NCI-H2227 (cell line): ENCODE results near the gene NREP.

ENCODE experiments used
- DNase-seq: peaks from one replicate; lab custom pipeline; 2025; ENCODE audit not compliant: unreplicated experiment; lab: John Stamatoyannopoulos, UW

NREP gene

DNA sequence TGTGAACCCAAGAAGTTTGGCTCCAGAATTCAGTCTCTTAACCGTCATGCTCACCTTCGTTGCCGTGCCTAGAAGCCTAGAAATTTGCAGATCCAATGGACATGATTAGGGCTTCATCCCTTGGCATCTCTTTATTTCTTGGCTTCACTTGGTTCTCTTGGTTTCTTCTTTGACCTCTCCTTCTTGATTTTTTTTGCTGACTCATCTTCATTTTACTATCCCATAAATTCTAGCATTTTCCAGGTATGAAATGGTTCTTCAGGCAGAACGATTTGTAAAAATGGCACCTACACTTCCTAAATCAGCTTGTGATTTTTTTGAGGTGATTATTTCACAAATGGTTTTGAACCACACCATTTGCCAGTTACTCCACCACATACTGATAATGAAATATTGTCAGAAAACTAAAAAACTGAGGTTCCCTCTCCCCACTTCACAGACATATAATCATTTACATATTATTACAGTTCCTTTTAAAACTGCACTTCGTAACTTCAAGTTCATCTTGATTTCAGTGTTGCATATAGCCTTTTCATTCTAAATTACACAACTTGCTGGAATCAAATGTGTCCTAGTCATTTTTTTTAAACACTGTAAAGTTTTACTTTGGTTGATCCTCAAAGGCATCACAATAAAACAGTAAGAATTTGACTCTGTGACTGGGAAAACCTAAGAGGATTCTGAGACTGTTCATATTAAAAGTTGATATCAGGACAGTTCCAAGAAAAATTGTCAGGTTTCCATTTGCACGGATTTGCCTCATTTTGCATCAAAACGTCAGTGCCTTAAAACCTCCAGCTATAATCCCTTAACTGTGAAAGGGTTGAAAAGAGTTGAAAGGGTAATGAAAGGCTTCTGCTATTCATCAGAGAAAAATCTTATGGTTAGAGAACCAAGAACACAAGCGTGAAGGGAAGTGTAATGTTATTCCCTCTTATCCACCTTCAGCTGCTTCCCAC lies 8.9 kb upstream of the NREP start:
- no peak for DNase-seq

DNA sequence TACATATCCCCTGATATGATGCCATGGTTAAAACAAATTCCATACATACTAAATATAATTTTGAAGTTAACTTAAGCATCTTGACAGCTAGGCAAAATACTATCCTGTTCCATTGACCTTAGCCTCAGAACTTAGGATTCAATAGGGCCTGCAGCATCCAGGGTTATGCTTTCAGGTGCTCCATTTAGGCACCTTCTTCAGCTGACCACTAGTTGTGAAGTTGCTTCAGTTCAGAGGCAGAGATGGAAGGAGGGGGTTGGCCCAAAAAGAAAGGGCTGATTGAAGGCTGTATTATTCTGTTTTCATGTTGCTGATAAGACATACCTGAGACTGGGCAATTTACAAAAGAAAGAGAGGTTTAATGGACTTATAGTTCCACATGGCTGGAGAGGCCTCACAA lies 7.0 kb upstream of the NREP start:
- no peak for DNase-seq

DNA sequence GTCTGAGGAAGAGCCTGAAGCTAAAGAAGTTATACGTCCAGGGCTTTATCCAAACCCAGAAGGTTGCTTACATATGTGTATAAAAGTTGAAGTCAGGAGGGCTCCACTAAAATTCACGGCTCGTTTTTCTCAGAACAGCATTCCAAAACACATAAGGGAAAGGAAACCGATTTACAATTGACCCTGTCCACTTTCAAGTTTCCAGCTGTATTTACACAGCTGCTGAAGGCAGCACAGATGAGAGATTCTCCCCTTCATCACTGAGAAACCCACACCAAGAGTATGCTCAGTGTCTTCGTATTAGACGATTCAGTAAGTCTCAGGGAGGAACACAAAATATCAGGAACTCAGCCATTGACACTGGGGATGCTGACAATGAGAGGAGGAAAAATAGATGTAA lies 5.9 kb upstream of the NREP start:
- DNase-seq = no peak

DNA sequence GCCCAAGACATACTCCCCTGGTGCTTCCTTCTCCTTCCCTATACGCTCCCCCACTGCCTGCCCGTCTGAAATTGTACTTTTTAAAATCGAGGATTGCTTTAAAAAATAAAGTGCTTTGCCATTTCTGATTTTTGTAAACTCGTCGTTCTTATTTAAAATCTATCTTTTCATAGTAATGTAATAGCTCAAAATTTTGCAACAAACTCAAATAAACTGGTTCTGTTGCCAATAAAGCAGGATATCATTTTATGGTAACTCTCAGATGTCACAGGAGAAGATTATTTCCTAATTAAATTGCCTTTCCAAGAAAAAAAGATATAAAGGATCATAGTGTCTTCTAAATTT lies 1.3 kb upstream of the NREP start:
- DNase-seq = no peak

DNA sequence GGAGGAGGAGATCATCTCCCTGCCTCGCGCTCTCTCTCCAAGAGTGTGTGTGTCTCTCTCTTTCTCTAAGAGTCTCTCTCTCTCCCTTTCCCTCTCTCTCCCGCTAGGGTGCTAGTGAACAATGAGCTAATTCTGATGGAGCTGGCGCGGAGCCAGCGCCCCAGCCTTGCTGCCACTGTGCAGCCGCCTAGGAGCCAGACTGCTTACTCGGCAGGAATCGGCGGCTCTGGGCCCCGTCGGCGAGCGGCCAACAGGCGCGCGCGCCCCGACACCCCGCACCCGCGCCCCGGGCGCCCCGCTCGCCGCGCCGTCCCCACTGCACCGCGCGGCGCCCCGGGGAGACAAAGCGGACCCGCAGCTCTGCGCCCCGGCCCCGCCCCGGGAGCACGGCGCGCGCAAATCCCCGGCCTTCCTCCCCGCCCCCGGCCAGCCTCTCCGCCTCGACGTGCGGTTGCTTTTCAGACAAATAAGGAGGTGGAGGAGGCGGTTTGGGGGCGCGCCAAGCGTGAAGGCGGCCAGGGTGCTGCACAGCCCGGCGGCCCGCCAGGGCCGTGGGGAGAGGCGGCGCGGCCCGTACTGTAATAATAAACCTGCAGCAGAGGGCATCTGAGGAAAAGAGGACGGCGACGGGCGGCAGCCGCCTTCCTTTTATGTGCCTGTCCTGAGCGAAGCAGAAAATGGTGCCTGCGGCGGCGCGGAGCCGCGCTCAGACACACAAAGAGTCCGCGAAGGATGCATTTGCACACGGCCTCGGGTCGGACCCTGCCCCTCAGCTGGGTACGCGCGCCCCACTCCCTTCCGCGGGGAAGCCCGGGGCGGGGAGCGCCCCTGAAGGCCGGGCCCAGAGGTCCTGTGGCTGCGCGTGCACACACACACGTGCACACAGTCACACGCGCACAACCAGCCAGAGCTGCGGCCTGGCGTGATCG lies 625 bp upstream of the NREP start:
- peak; percentile 91 for DNase-seq

DNA sequence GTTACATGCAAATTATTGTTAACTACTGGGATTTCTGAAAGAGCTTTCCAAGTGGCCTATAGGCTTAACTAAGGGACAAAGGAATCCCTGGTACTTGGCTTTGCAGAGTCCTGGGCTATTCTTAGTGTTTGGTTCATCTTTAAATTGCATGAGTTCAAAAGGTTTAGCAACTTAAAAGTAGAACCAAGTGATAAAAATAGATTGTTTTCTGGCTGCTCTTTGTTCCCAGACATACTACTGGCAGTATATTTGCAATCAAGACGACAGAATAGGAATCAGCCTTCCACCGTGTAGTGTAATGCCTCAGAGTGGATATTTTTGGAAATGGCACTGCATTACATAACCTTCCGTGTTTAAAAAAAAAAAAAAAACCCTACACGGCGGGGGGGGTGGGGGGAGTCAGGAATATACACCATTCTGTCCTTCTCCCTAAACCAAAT lies 1.0 kb downstream of the NREP start:
- peak; percentile 26 for DNase-seq

DNA sequence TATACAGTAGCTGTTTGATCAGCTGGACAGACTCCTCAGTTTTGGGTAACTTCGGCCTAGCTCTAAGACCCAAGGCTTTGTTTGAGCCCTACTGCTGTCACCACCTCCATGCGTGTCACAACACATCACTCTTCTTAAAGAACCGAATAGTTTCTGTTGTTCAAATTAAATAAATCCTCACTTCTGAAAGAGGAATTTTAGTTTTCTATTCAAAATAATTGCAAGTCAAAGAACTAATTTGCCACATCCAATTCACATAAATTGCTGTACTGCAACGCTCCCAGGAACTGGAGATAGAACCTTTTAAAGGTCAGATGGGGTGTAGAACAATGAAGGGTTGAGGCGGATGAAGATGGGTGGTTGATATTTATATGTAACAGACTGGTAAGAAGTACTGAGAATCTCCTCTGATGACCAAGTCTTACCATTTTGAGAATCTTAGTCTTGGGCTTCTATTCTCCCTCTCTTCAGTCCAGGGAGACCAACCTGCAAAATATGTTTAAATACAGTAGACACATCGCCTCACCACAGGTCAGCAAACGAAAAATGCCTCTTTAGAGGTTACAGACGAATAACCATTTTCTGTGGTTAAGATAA lies 1.6 kb downstream of the NREP start:
- DNase-seq = peak; percentile 26

DNA sequence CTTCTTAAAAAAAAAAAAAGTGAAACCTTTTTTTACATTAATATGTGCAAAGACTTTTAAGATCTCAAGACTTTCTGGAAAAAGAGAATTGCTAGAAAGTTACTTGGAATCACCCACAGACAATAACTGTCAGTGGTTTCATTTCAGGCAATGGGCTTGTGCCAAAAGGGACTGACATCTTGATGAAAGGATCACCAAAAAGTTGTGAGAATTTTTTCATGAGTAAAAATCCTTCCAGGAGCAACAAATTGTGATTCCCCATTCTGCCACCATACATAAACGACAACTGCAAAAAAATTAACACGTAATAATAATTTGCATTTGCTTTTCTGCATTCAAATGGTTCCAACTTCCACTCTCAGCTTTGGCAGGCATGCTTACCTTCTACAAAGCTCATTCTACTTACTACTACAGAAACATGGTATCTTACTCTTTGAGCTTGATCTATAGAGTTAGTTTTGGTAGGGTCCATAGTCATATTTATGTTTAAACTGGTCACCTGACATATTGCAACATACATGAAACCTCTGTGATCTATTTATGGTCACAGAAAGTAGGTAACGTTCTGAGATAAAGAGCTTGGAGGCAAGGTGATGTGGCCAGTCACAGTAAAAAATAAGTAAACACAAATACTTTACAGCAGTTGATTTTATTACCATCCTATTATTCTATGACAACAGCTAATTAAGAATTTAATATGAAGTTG lies 3.0 kb downstream of the NREP start:
- DNase-seq = no peak

DNA sequence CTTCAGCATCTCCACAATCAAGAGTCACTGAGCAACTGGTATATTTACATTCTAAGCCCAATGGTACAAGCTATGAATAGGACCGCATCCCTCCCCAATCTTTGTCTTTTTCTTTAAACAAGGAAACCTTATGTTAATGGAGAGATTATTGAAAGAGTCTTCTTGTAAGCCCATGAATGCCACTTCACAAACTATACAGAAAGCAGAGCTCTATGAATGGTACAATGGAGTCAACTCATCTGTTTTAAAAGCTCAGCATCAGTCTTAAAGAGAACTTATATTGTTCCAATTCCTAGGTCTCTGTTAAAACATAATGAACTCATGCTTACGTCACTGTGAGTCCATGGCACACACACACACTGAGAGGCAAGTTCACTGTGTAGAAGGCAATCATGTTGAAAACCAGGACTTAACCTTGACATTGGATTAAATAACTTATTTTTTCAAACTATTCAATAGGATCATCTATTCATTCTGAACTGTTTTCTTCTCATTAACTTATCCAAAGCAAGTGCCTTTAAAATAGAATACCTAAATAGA lies 4.5 kb downstream of the NREP start:
- DNase-seq = no peak

DNA sequence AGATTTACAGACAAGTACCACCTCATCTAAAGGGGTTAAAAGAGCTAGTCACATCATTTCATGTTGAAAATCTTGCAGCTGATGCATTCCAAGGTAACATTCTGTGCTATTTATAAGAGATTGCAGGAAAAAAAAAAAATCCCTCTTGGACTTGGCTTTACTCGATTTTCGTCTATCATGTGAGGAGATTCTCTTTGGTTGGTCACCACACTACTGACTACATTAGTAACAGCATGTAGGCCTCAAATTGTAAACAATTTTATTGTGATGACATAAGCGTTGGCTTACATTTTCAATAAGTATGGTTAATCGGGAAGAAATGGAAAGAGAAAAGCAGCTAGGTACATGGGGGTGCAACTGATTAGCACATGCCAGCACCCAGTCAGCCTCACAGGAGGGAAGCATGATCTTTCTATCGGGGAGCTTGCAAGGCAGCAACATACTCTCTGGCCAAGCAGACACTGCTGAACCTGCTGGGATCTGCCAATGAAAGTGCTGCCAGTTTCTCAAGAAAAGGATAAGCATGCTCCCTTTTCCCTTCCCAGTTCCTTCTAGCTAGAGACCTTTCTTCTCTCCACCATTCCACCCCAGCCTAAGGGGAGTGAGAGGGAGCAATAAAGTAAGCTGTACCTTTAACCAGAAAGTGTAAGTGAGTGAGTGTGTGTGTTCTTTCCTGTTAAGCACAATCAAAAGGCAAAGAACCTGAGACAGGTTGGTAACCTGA lies 7.5 kb downstream of the NREP start:
- no peak for DNase-seq

DNA sequence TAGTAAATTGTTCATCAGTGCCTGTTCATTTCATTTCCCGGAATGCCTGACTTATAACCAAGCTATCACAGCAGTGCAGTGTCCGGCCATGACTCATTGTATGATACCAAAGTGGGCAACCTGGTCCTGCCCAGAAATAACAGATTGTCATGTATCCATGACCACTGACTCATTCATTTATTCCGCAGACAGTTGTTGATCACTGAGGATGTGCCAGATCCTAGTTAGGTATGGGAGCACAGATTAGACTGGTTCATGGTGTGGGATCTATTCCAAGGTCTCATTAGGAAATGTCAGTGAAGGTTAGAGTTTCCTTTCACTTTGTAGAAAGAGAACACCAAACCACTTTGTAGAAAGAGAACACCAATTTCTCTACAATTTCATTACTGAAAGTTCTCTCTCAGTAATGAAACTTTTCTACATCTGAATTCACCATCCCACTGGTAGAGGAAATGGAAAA lies 8.7 kb downstream of the NREP start:
- no peak for DNase-seq

DNA sequence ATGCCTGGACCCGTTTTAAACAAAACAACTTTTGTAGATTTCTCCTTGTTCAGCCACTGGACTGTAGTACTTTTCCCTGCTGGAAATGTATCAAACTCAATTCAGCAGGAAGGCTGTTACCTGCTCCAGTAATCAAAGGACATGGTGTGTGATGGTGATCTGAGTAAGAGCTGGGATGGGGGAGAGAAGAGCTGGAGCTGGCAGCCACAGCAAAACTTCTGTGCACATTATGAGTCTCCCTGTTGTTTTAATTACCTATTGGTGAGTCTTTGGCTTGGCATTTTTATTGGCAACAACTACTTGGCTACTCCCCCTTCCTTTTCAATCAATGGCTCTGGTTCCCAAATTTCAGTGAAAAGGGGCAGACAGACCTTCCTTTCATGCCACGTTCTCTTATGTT lies 9.7 kb downstream of the NREP start:
- no peak for DNase-seq

DNA sequence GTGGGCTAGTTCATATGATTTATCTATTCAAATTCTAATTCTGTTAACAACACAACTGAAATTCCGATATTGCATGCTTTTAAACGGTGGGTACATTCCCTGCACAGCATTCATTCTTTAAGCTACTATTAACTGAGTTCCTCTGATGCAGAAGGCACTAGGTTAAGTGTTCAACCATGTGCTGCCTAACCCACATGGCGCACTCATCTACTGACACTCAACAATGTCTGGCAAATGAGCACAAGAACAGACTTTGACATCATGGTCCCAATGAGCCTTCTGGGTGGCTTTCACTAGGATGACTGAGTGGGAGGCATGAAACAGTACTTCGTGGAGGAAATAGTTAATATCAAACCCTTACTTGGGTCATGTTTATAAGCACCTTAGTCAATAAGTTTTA lies 10.2 kb downstream of the NREP start:
- DNase-seq = no peak

DNA sequence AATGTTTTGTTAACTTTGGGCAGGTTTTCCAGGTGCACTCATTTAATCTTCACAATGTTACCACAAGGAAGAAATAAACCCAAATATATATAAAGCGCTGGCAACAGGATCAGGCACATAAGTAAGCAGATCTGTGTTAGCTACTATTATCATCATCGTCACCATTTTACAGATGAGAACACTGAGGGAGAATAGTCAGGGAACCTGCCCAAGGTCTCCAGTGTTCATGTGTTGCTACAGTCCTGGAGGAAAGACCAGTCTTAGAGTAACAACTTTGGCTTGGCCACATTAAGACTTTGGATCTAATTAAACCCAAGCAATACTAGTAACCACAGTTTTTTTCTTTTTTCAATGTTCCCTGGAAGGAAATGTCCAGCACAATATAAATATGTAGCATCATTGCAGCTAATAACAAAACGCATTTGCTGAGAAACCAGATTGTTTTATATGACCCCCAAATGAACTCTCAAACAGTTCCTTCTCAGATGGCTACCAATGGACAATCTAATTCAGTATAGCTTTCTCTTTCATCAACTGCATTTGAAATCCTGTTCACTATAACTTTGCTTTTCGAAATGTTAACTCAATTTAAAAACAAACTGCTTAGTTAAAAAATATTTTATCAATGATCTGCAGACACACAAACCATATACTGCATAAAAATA lies 11.8 kb downstream of the NREP start:
- DNase-seq = no peak

DNA sequence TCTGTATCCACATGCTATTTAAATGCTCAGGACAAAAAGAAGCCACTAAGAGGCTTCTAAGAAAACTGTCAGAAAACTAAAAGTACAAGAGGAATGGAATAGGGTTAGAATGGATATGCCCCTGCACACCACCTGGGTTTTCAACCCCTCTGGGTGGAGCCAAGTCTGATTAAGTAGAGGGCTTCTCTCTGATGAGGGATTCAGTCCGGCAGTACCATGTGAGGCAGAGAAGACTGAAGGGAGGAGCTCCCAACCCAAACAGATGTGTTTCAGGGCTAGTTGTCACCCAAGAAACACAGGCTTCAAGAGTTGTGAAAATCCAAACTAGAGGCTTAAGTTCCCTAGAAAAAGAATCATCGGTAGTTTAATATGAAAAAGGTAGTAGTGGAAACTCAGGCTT lies 12.5 kb downstream of the NREP start:
- DNase-seq = no peak

DNA sequence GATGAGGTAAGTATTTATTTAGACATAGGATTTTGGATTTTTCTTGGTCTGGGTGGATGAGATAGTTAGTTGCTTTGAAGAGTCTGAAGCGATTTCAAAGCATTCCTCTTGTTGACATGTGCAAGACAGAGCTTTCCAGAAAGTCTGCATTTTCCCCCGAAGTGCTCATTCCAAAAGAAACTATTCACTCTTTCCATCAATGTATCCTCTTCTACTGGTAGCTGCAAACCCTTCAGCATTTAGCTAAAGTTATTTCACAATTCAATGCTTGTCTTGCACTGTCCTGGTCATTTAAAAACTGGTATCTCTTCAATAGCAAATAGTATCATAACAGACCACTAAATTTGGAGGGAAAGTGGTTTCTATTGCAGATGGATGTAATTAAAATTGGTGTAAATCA lies 13.0 kb downstream of the NREP start:
- no peak for DNase-seq

DNA sequence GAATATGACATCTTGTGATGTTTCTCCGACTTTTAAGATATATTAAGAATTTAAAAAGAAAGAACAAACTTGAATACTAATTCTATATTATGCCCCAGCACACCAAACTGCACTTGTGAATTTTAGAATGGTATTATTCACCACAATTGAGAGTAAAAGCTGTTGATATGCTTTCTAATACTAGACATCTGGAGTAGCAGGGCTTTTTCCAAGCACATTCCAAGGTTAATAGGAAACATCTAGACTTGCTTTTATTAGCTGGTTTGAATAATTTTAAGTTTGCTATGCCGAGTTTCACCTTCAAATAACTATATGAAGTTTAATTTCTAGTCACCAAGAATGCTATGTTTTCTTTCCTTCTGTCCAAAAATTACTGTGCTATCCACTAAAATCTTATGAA lies 13.5 kb downstream of the NREP start:
- DNase-seq = no peak

DNA sequence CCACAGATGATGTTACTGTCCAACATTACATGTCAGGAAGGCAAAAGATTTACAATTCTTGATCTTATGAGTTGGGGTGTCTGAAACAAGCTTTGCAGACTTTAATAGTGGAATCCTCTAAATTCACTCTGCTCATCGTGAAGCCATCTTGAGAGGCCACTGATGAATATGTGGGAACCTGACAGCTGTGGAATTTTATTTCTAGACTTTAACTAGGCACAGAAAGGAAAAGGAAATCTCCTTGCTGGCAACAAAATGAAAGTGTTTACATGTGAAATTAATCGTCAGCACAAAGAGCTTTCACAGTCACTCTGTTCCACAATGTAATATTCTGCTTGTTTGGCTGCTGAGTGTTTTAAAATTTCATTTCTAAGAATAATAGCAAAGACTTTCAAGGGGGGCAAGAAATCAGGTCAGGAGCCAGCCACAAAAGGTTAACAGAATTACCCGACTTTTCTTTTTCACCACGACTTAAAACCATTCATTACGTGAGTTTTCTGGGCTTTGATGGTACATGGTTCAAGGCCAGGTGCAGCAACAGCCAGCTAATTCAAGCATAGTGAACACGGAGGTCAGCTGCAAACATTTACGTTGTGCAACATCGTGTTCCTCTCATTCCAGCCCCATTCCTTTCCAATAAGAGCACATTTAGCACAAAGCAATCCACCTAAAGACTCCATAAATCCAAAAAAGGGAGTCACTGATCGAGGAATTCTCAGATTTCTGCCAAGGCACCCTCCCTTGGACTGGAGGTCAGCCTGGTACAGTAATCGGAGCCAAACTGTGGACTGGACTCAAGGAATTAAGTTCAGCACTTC lies 14.6 kb downstream of the NREP start:
- no peak for DNase-seq

DNA sequence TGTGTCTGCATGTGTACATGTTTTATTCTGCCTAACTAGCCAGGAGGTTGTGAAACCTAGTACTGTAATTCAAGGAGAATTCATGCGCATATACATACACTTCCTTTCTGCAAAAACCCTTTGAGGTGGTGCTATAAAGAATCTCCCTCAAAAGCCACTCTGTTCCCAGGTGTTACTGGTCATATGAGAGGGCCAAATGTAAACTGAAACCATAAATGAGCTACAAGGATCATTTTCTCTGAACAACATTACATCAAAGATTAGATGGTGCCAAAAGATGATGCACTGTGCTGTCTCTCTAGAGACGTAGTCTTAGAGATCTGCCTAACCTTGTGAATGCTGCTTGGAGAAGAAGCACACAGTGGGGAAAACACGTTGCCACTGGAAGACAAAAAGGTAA lies 15.7 kb downstream of the NREP start:
- no peak for DNase-seq
